HUES64 (cell line): ENCODE results near the gene RANBP3.

Experiments
- H3K27ac ChIP-seq: 2 replicates; pipeline ENCODE4 v1.7.0; 2013; ENCODE audit warnings: low read depth, low read length, inconsistent platforms
- H3K27me3 ChIP-seq: 2 replicates; pipeline ENCODE4 v1.6.1; 2013; ENCODE audit warnings: mild to moderate bottlenecking, low read length; ENCODE audit not compliant: insufficient read depth
- H3K36me3 ChIP-seq: 2 replicates; pipeline ENCODE4 v1.6.1; 2013; ENCODE audit warnings: mild to moderate bottlenecking, low read length; ENCODE audit not compliant: insufficient read depth
- H3K4me1 ChIP-seq: 2 replicates; pipeline ENCODE4 v1.6.1; 2013; ENCODE audit warnings: mild to moderate bottlenecking, low read length, moderate library complexity; ENCODE audit not compliant: insufficient read depth
- H3K4me3 ChIP-seq: 2 replicates; pipeline ENCODE4 v1.5.1; 2013; ENCODE audit warnings: mild to moderate bottlenecking, low read length, moderate library complexity
- H3K9ac ChIP-seq: 2 replicates; pipeline ENCODE4 v1.6.1; 2013; ENCODE audit warnings: mild to moderate bottlenecking, low read depth, low read length
- H3K9me3 ChIP-seq: 2 replicates; pipeline ENCODE4 v1.6.1; 2013; ENCODE audit warnings: low read depth, low read length; ENCODE audit not compliant: insufficient read depth
- WGBS: fragments of 150-250, 120-280 bp; methylation state at CpG from one replicate; pipeline ENCODE4 v1.1.7; 2013; ENCODE audit warnings: missing lambda C conversion rate; 5-methylcytosine and 5-hydroxymethylcytosine counted together

Gene RANBP3

DNA sequence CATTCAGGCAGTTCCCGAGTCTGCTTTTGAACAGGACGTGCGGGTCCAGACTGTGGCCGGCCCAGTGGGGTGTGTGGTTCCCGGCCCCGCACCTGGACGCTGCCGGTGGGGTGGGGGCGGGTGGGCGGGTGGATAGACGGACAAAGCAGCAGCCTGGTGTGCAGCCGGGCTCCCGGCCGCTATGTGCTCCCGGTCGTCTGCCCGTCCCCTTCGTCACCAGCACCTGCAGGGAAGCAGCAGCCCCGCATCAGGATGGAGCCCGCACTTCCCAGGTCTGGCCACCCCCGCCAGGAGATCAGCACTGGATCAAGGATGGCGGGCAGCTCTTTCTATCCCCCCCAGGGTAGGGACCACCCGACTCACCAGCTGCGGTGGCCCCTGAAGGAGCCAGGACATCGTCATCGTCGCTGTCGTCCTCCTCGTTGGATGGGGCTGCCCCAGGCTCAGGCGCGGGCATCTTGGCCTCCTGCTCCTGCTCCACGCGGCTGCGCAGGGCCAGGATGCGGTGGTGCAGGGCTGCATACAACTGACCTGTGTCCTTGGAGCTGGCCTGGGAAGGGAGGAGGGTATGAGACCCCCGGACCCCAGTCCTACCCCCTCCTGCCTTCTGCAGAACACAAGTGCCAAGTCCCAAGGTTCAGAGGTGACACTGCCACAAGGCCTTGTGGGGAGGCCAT is 60.4 kb downstream of the RANBP3 start:
- Histone ChIP-seq H3K9ac (no peak overlapping the region), H3K9me3 (no peaks in the 10 kb centered on the region), H3K4me1 (no peaks in the 10 kb centered on the region), H3K36me3 (peaks cover 63% of the 10 kb centered on the region), H3K27ac (no peak overlapping the region), H3K27me3 (no peaks in the 10 kb centered on the region), H3K4me3 (no peak overlapping the region)
- WGBS = 95% methylated on average over 36 of the region's 36 CpGs

DNA sequence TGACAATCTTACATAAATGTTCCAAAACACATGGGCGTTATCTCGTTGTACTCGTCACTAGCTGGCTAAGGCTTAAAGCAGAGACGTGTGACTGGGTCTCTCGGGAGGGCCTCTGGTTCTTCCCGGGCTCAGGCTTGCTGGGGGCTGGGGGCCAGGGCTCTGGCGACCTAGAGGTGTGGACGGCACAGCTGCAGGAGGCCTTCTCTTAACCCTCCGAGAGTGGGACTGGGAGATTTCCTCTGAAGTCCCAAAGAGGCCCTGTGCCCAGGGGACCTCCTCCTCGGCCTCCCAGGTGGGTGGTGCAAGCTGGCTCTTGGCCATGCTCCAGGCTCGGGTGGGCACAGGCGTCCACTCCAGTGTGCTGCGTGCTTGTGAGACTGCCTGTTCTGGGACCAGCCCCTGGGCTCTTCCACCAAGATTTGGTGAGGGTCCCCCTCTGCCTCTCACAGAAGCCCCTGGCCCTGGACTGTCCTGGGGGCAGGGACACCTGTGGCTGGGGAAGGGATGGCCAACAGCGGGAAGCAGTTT is 61.7 kb downstream of the RANBP3 start:
- Histone ChIP-seq H3K27ac (no peak overlapping the region), H3K4me3 (no peak overlapping the region), H3K9ac (no peak overlapping the region), H3K36me3 (peaks cover 50% of the 10 kb centered on the region), H3K27me3 (no peaks in the 10 kb centered on the region), H3K4me1 (no peaks in the 10 kb centered on the region), H3K9me3 (no peaks in the 10 kb centered on the region)
- 93% methylated on average over 14 of the region's 14 CpGs for WGBS

DNA sequence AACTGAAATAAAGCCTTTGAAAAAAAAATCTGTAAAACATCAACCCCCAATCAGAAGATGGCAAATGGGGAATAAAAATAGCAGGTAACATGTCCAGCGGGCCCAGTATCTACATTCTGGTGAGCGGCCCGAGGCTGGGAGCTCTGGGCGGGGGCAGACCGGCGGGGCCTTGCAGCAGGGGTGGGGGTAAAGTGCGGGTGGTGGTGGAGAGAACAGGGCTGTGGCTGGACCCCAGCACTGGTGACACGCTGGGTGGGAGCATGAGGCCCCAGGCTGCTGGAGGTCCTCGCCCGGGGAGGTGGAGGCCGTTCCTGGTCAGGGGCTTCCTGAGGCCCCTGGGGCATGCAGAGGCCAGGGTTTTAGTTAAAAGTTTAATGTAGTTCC is 62.2 kb downstream of the RANBP3 start:
- H3K4me1 ChIP-seq = no peaks in the 10 kb centered on the region
- no peak overlapping the region for H3K27ac ChIP-seq
- no peaks in the 10 kb centered on the region for H3K9me3 ChIP-seq
- H3K36me3 ChIP-seq = peaks cover 47% of the 10 kb centered on the region
- 95% methylated on average over 11 of the region's 11 CpGs for WGBS
- no peak overlapping the region for H3K4me3 ChIP-seq
- H3K27me3 ChIP-seq = no peaks in the 10 kb centered on the region
- no peak overlapping the region for H3K9ac ChIP-seq

DNA sequence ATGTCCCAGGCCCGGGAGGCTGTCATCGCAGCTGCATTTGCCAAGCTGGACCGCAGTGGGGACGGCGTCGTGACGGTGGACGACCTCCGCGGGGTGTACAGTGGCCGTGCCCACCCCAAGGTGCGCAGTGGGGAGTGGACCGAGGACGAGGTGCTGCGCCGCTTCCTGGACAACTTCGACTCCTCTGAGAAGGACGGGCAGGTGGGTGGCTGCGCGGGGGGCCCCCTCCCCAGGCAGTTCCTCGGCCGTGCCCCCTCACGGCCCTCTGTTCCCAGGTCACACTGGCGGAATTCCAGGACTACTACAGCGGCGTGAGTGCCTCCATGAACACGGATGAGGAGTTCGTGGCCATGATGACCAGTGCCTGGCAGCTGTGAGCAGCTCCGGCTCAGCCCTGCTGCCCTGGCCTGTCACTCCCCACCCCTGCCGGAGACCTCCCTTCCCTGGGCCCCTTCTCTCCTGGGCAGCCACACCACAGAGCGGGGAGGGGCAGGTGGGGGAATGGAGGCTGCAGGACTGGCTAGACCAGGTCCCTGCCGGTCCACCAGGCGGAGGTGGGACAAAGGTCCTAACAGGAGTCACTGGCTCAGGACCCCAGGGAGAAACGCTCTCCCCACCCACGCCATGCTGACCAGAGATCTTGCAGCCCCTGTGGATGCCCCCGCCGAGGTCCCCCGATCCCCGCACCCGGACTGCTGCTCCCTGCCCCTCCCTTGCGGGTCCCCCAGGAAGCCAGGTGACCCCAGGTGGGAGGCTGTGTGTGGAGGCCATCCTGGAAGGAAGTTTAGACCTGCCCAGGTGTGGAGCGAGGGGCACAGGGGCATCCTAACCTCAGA is 62.8 kb downstream of the RANBP3 start:
- H3K27me3 ChIP-seq = no peaks in the 10 kb centered on the region
- WGBS = 96% methylated on average over 41 of the region's 42 CpGs
- no peak overlapping the region for H3K9ac ChIP-seq
- H3K36me3 ChIP-seq = peaks cover 45% of the 10 kb centered on the region
- H3K27ac ChIP-seq = no peak overlapping the region
- H3K4me3 ChIP-seq = no peak overlapping the region
- no peaks in the 10 kb centered on the region for H3K4me1 ChIP-seq
- H3K9me3 ChIP-seq = no peaks in the 10 kb centered on the region

DNA sequence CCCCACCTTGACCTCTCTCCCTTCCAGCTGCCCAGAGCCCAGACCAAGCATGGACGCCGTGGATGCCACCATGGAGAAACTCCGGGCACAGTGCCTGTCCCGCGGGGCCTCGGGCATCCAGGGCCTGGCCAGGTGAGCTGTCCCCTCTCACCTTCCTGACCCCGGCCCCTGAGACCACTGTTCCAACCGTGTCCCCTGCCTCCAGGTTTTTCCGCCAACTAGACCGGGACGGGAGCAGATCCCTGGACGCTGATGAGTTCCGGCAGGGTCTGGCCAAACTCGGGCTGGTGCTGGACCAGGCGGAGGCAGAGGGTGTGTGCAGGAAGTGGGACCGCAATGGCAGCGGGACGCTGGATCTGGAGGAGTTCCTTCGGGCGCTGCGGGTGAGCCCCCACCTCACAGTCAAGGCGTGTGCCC is 63.6 kb downstream of the RANBP3 start:
- no peak overlapping the region for H3K27ac ChIP-seq
- H3K36me3 ChIP-seq = peaks cover 37% of the 10 kb centered on the region
- no peak overlapping the region for H3K9ac ChIP-seq
- no peak overlapping the region for H3K4me3 ChIP-seq
- H3K9me3 ChIP-seq = no peaks in the 10 kb centered on the region
- H3K4me1 ChIP-seq = no peaks in the 10 kb centered on the region
- 93% methylated on average over 22 of the region's 22 CpGs for WGBS
- H3K27me3 ChIP-seq = no peaks in the 10 kb centered on the region

DNA sequence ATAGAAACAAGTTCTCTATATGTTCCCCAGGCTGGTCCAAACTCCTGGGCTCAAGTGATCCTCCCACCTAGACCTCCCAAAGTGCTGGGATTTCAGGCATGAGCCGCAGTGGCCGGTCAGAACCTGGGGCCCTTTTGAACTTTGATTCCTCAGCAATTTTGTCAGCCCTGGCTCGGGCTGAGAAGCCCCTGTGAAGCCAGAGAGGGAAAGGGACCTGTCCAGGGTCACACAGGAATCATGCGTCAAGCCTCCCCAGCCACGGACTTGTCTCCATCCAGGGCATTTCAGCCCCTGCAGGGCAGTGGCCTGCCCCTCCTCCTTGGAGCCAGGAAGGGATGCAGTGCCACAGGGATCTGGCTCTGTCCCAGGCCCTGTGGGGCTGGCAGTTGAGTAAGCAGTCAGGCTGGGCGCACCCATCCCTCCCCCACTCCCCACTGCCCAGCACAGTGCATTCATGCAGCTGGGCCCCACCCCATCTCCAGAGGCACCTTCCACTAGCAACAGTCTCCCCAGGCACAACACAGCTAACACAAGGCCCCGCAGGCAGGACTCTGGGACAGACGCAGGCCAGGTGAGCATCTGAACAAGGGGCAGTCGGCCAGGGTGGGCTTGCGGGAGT is 64.1 kb downstream of the RANBP3 start, which contains the start of gene CAPS:
Gene CAPS (plus strand): TSS at position 516 of the 619 bp plus-strand sequence. CDS start 153 bp downstream, outside the sequence.
- no peak within 1 kb of the TSS for H3K27ac ChIP-seq
- no peaks in the 10 kb centered on the region for H3K4me1 ChIP-seq
- no peaks in the 10 kb centered on the region for H3K9me3 ChIP-seq
- no peak within 1 kb of the TSS for H3K9ac ChIP-seq
- H3K4me3 ChIP-seq = no peak within 1 kb of the TSS
- peaks cover 32% of the 10 kb centered on the region for H3K36me3 ChIP-seq
- WGBS = 92% methylated on average over 10 of the region's 10 CpGs
- no peaks in the 10 kb centered on the region for H3K27me3 ChIP-seq

DNA sequence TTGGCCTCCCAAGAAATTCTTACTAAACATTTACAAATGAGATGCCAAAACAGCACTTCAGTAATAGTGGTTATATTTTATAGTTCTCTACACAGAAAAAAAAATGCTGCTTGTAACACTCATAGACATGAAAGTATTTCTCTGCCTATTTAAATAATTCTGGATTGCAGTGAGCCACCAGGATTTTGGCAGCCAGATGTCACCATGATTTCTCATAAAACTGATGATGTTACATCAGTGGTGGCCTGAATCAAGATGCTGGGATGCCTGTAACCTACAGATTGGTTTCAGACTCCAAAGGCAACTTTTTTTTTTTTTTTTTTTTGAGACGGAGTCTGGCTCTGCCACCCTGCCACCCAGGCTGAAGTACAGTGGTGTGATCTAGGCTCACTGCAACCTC is 66.6 kb downstream of the RANBP3 start:
- H3K27ac ChIP-seq = no peak overlapping the region
- no peaks in the 10 kb centered on the region for H3K4me1 ChIP-seq

DNA sequence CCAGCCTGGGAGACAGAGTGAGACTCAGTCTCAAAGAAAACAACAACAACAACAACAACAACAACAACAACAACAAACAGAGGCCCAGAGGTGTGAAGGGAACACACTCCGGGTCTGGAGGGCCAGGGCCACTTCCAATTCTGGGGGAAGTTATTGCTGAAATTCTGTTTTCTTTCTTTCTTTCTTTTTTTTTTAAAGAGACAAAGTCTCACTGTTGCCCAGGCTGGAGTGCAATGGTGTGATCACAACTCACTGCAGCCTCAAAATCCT is 67.4 kb downstream of the RANBP3 start:
- H3K4me3 ChIP-seq = no peak overlapping the region
- H3K9ac ChIP-seq = no peak overlapping the region
- WGBS = 100% methylated on average over 1 of the region's 1 CpG
- H3K27ac ChIP-seq = no peak overlapping the region
- H3K27me3 ChIP-seq = no peaks in the 10 kb centered on the region
- 0 out of 2 replicates have a peak, but pooled peaks cover 5% of the 10 kb centered on the region for H3K36me3 ChIP-seq
- no peaks in the 10 kb centered on the region for H3K4me1 ChIP-seq
- no peaks in the 10 kb centered on the region for H3K9me3 ChIP-seq

More for the DNA sequence above, 66.6 kb downstream of the RANBP3 start:
- no peaks in the 10 kb centered on the region for H3K27me3 ChIP-seq
- H3K9ac ChIP-seq = no peak overlapping the region
- peaks cover 11% of the 10 kb centered on the region for H3K36me3 ChIP-seq
- 93% methylated on average over 1 of the region's 1 CpG for WGBS
- H3K4me3 ChIP-seq = no peak overlapping the region
- H3K9me3 ChIP-seq = no peaks in the 10 kb centered on the region

DNA sequence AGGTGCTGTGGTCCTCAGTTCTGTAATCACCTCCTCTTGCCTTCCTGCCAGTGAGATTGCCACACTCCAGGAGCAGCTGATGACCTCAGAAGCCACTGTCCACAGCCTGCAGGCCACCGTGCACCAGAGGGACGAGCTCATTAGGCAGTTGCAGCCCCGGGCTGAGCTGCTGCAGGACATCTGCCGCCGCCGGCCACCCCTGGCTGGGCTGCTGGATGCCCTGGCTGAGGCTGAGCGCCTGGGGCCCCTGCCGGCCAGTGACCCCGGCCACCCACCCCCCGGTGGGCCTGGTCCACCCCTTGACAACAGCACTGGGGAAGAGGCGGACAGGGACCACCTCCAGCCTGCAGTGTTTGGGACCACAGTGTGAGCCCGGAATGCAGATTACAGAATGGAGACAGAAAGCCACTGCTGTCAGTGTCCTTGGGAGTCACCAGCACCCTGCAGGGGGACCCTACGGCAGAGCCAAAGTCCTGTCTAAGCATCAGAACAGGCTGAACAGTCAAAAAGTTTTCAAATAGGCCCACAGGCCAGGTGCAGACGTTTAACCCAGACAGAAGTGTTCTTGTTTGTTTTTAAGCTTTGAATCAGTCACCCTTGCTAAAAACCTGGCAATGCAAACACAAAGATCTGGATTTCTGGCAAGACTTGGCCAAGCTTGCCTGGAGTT is 69.0 kb downstream of the RANBP3 start:
- H3K27me3 ChIP-seq = no peaks in the 10 kb centered on the region
- no peaks in the 10 kb centered on the region for H3K36me3 ChIP-seq
- WGBS = 86% methylated on average over 14 of the region's 14 CpGs
- H3K4me1 ChIP-seq = no peaks in the 10 kb centered on the region
- no peak overlapping the region for H3K9ac ChIP-seq
- H3K4me3 ChIP-seq = no peak overlapping the region
- H3K27ac ChIP-seq = no peak overlapping the region
- no peaks in the 10 kb centered on the region for H3K9me3 ChIP-seq

DNA sequence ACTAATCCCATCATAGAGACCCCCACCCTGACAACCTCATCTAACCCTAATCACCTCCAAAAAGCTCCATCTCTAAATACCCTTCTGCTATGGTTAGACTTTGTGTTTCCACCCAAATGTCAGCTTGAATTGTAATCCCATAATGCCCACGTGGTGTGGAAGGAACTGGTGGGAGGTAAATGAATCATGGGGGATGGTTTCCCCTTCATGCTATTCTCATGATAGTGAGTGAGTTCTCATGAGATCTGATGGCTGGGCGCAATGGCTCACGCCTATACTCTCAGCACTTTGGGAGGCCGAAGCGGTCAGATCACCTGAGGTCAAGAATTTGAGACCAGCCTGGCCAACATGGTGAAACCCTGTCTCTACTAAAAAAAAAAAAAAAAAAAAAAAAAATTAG is 70.7 kb downstream of the RANBP3 start:
- WGBS = 72% methylated on average over 5 of the region's 5 CpGs
- Histone ChIP-seq H3K4me3 (no peak overlapping the region), H3K9me3 (no peaks in the 10 kb centered on the region), H3K27me3 (no peaks in the 10 kb centered on the region), H3K36me3 (no peaks in the 10 kb centered on the region), H3K27ac (no peak overlapping the region), H3K4me1 (no peaks in the 10 kb centered on the region), H3K9ac (no peak overlapping the region)
